ENCODE measurements around the gene RHD. TPM values are rescaled to one million over a fixed set of nuclear protein-coding genes. Genes with fewer than 3 reads are reported as not detected.
A peak's percentile ranks its signal among the peaks of the same experiment; 100 is the strongest.
"Not testable (repeated sequence)": the region's sequence is repeated elsewhere in the genome, so short reads cannot be mapped to it uniquely, and the experiment has no call there.

The RHD gene
- total and polyA plus RNA-seq, 2 of the 4 experiments (the other 2 are of a cell fraction) = not detected

DNA sequence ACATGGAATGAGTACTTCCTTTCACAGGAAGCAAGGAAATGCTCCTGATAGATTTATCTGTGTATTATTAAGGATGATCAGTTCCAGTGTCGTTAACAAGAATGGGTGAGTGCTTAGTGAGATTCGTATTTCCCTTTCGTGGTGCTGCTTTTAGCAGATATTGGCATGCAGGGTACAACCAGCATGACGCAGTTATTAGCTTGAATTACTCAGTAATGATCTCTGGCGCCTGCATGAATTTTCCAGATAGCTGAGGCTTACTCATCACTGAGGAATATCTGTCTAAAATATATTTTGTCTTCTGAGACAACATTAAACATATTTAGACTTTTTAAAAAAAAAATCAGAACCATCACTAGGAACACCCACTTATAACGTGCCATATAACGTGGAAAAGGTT lies 99.4 kb downstream of the RHD start:
- peak overlapping the region; percentile 44 for H3K18ac ChIP-seq (ENCODE audit: low read depth, low read length)
- H3K36me3 ChIP-seq (ENCODE audit: control insufficient read depth, insufficient read depth, low read length); POLR2A ChIA-PET (ENCODE audit: unreplicated experiment); CTCF ChIA-PET; H3K79me1 ChIP-seq (ENCODE audit: low read depth in 1 of 2, low read length in 2 of 2); H2AFZ ChIP-seq (replicated peaks; ENCODE audit: low read length, poor library complexity); dilution Hi-C loops (cut with HindIII; ENCODE audit: low sequenced_read_pairs, unreplicated experiment); H3K9me3 ChIP-seq (ENCODE audit: control insufficient read depth, insufficient read depth, low read length); H3K4me3 ChIP-seq (ENCODE audit: insufficient read depth, low read depth, low read length); in situ Hi-C loops (cut with MboI; ENCODE audit: low sequenced_read_pairs); BruUV-seq (replicated peaks); H3K4me1 ChIP-seq (ENCODE audit: control insufficient read depth, insufficient read depth, low read length); H4K20me1 ChIP-seq (ENCODE audit: insufficient read depth, low read length); H3K27me3 ChIP-seq (ENCODE audit: control insufficient read depth, insufficient read depth, low read length); intact Hi-C loops (cut with micrococcal nuclease); H3K9me1 ChIP-seq (ENCODE audit: insufficient read depth, low read length); H2AK9ac ChIP-seq (replicated peaks; ENCODE audit: low read depth, low read length, poor library complexity): not testable (repeated sequence)
- TF ChIP-seq FOS (IDR thresholded peaks at IDR 0.05; ENCODE audit: low read depth, low read length) = 0 out of 2 replicates have a peak, but pooled peaks have one; percentile 11
- H3K4me2 ChIP-seq (ENCODE audit: low read depth, low read length) = peak overlapping the region; percentile 54; the same call in 1 of the 2 replicates
- H3K23ac ChIP-seq (ENCODE audit: low read depth, low read length) = peak overlapping the region; percentile 57; the same call in 1 of the 2 replicates
- H2AK5ac ChIP-seq (ENCODE audit: low read depth, low read length) = peak overlapping the region; percentile 98
- ATAC-seq (ENCODE audit: low read depth) (peak; percentile 93), DNase-seq (peak; percentile 87)
- H2BK120ac ChIP-seq (ENCODE audit: low read depth, low read length) = peak overlapping the region; percentile 97
- H2BK5ac ChIP-seq (ENCODE audit: low read depth, low read length, poor library complexity, severe bottlenecking) = peak overlapping the region; percentile 75
- peak overlapping the region; percentile 66 for H3K56ac ChIP-seq (ENCODE audit: extremely low read depth, insufficient read depth, low read length)
- no CpG with 5 or more reads among the region's 7 CpGs for WGBS, 2 experiments (ENCODE audit: extremely low coverage in 2 of 2, insufficient read length in 1 of 2)
- peak overlapping the region; percentile 36; the same call in 1 of the 2 replicates for H3K9ac ChIP-seq (ENCODE audit: low read depth, low read length)
- peak overlapping the region; percentile 88 for H4K91ac ChIP-seq (ENCODE audit: insufficient read depth, low read depth, low read length)
- peak overlapping the region; percentile 93 for H2BK20ac ChIP-seq (ENCODE audit: low read depth, low read length)
- H3K27ac ChIP-seq (ENCODE audit: insufficient read depth, low read length) = peak overlapping the region; percentile 85
- H4K8ac ChIP-seq (ENCODE audit: low read depth in 2 of 2, low read length in 2 of 2) = peak overlapping the region; percentile 32 to 64
- H4K5ac ChIP-seq (ENCODE audit: low read depth, low read length) = peak overlapping the region; percentile 64; the same call in 1 of the 2 replicates
- H3K14ac ChIP-seq (replicated peaks; ENCODE audit: low read depth, low read length) = peak overlapping the region; percentile 90
- peak overlapping the region; percentile 94 for H3K4ac ChIP-seq (ENCODE audit: low read depth, low read length)
- H2BK15ac ChIP-seq (ENCODE audit: low read depth, low read length) = peak overlapping the region; percentile 85; the same call in 1 of the 3 replicates

DNA sequence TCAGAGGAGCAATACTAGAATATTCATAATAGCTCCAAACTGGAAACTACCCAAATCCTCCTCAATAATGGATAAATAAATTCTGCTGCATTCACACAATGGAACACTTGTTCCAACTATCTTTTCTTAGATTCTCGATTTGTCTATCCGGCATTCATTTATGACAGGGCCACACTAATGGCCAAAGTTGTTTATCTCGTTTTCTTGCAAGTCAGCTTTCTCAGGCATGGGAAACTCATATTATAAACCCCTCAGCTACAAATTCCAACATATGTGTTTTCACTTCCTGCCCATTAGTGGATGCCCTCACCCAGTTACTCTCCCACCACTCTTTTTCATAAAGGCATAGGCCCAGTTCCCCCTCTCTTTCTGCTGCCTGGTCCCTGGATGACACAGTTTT lies 106.1 kb downstream of the RHD start:
- H3K4me1 ChIP-seq (ENCODE audit: control insufficient read depth, insufficient read depth, low read length); intact Hi-C loops (cut with micrococcal nuclease); H3K4me2 ChIP-seq (ENCODE audit: low read depth, low read length); dilution Hi-C loops (cut with HindIII; ENCODE audit: low sequenced_read_pairs, unreplicated experiment); H4K91ac ChIP-seq (ENCODE audit: insufficient read depth, low read depth, low read length); ATAC-seq (ENCODE audit: low read depth); H2BK20ac ChIP-seq (ENCODE audit: low read depth, low read length); H3K36me3 ChIP-seq (ENCODE audit: control insufficient read depth, insufficient read depth, low read length); CTCF ChIA-PET; H3K79me1 ChIP-seq (ENCODE audit: low read depth in 1 of 2, low read length in 2 of 2); H2AK9ac ChIP-seq (replicated peaks; ENCODE audit: low read depth, low read length, poor library complexity); H3K9me3 ChIP-seq (ENCODE audit: control insufficient read depth, insufficient read depth, low read length); H3K4me3 ChIP-seq (ENCODE audit: insufficient read depth, low read depth, low read length); H3K14ac ChIP-seq (replicated peaks; ENCODE audit: low read depth, low read length); H2AFZ ChIP-seq (replicated peaks; ENCODE audit: low read length, poor library complexity); H2BK15ac ChIP-seq (ENCODE audit: low read depth, low read length); POLR2A ChIA-PET (ENCODE audit: unreplicated experiment); H4K5ac ChIP-seq (ENCODE audit: low read depth, low read length); in situ Hi-C loops (cut with MboI; ENCODE audit: low sequenced_read_pairs); H4K20me1 ChIP-seq (ENCODE audit: insufficient read depth, low read length); H3K18ac ChIP-seq (ENCODE audit: low read depth, low read length); H2BK120ac ChIP-seq (ENCODE audit: low read depth, low read length); H2AK5ac ChIP-seq (ENCODE audit: low read depth, low read length); H3K56ac ChIP-seq (ENCODE audit: extremely low read depth, insufficient read depth, low read length); H3K27ac ChIP-seq (ENCODE audit: insufficient read depth, low read length); H4K8ac ChIP-seq (ENCODE audit: low read depth in 2 of 2, low read length in 2 of 2); H3K9me1 ChIP-seq (ENCODE audit: insufficient read depth, low read length); H3K9ac ChIP-seq (ENCODE audit: low read depth, low read length); DNase-seq; H3K4ac ChIP-seq (ENCODE audit: low read depth, low read length); H3K27me3 ChIP-seq (ENCODE audit: control insufficient read depth, insufficient read depth, low read length); H3K23ac ChIP-seq (ENCODE audit: low read depth, low read length); H2BK5ac ChIP-seq (ENCODE audit: low read depth, low read length, poor library complexity, severe bottlenecking); BruUV-seq (replicated peaks): not testable (repeated sequence)
- 92% methylated on average over 2 of the region's 3 CpGs; no CpG with 5 or more reads in 1 of the 2 experiments for WGBS, 2 experiments (ENCODE audit: extremely low coverage in 2 of 2, insufficient read length in 1 of 2)

All from IMR-90 (cell line).